Ammon's horn (tissue), 1 donor: ENCODE results near the gene PM20D1.
A peak's percentile ranks its signal among the peaks of the same experiment; 100 is the strongest.
"Not testable (repeated sequence)": the region's sequence is repeated elsewhere in the genome, so short reads cannot be mapped to it uniquely, and the experiment has no call there.

Experiments used
- DNase-seq: peaks from one replicate; pipeline ENCODE4 v3.0.0-alpha.2; 2016; ENCODE audit warnings: low spot score

The PM20D1 gene, protein sequence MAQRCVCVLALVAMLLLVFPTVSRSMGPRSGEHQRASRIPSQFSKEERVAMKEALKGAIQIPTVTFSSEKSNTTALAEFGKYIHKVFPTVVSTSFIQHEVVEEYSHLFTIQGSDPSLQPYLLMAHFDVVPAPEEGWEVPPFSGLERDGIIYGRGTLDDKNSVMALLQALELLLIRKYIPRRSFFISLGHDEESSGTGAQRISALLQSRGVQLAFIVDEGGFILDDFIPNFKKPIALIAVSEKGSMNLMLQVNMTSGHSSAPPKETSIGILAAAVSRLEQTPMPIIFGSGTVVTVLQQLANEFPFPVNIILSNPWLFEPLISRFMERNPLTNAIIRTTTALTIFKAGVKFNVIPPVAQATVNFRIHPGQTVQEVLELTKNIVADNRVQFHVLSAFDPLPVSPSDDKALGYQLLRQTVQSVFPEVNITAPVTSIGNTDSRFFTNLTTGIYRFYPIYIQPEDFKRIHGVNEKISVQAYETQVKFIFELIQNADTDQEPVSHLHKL

DNA sequence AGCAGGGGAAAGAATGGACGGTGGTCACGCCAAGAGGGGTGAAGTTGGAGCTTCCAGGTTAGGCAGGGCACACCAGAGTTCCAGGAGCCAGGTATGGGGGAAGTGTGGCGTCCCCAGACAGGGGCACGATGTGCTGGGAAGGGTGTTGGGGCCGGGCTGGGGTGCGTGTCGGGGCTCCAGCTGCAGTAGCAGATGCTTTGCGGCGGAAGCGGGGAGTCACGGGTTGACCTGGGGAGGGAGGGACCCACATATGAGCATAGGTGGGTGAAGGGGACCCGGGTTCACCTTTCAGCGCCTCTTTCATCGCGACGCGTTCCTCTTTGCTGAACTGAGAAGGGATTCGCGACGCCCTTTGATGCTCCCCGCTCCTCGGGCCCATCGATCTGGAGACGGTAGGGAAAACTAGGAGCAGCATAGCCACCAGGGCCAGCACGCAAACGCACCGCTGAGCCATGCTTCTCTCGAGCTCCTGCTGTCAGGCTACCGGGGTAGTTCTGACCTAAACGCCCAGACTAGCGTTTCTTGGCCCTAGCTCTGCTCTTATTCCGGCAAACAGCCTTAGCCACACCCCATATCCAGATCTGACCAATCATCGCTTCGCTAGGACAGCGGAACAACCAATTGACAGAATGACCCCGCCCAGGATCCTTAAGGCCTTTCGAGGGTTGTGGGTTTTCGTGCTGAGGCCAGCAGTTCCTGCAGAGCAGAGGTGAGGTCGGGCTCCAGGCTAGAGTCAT, at the start of gene PM20D1:
Gene PM20D1 (minus strand): TSS at position 514 of the 737 bp plus-strand sequence. CDS start 60 bp downstream, at position 454.
- DNase-seq = peak; percentile 94

DNA sequence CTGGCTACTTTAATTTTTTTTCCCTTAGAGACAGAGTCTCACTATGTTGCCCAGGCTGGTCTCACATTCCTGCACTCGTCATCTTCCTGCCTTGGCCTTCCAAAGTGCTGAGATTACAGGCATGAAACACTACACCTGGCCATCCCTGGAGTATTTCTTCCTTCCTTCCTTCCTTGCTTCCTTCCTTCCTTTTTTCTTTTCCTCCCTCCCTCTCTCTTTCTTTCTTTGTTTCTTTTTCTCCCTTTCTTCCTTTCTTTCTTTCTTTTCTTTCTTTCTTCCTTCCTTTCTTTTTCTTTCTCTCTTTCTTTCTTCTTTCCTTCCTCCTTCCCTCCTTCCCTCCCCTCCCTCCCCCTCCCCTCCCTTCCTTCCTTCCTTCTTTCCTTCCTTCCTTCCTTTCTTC, 46.4 kb upstream of the PM20D1 start:
- DNase-seq = no peak

DNA sequence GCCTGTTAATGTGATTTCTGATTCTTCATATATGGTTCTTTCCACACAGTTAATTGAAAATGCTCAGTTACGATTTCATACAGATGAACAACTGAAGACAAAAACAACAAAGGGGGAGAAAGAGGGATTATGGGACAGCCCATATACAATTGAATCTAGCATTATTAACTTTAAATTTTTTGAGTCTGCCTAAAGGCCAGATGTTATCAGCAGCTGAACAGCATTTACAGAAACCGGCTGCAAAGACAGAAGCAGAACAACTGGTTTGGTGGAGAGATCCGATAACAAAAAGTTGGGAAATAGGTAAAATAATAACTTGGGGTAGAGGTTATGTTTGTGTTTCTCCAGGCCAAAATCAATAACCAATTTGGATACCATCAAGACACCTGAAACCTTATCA, 44.2 kb upstream of the PM20D1 start:
- not testable (repeated sequence) for DNase-seq

DNA sequence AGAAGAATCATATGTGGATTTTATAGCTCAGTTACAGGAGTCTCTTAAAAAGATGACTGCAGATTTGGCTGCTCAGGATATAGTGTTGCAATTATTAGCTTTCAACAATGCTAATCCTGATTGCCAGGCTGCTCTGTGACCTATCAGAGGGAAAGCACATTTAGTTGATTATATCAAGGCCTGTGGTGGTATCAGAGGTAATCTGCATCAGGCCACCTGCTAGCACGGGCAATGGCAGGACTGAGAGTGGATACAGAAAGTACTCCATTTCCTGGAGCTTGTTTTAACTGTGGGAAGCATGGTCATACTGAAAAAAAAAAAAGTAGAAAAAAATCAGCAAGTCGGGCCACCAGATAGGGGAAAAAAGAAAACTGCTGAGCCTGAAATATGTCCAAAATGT, 42.2 kb upstream of the PM20D1 start:
- not testable (repeated sequence) for DNase-seq

DNA sequence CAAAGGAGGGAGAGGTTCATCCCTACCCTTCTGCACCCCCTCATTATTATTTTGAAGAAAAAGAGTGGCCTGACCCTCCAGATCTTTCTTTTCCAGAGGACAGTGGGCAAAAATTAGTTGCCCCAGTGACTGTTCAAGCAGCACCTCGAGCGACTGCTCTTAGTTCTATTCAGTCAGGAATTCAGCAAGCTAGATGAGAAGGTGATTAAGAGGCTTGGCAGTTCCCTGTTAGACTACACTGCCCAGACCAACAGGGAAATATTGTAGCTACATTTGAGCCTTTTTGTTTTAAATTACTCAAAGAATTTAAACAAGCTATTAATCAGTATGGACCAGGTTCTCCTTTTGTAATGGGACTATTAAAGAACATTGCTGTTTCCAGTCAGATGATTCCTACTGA, 41.5 kb upstream of the PM20D1 start:
- not testable (repeated sequence) for DNase-seq

DNA sequence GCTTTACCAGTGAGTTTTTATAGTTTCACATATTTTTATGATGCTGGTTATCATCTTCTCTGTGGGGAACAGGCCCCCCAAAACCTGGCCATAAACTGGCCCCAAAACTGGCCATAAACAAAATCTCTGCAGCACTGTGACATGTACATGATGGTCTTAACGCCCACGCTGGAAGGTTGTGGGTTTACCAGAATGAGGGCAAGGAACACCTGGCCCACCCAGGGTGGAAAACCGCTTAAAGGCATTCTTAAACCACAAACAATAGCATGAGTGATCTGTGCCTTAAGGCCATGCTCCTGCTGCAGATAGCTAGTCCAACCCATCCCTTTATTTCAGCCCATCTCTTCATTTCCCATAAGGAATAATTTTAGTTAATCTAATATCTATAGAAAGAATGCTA, 40.7 kb upstream of the PM20D1 start:
- DNase-seq = not testable (repeated sequence)

DNA sequence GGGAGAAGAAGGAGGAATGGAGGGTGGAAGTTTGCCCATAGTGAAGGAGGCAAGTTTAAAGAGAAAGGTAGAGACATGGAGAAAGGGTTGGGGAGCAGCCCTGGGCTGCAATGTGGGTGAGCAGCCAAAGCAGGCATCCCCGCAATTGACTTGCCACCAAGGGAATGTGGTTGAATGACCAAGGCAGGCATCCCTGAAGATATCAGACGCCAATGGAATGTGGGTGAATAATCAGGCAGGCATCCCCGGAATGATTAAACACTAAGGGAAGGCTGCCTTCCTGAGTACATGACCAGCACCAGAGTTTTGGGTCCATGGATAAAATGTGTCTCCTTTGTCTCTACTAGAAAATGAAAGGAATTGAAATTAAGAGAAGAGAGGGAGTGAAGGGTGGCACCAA, 39.8 kb upstream of the PM20D1 start:
- not testable (repeated sequence) for DNase-seq

DNA sequence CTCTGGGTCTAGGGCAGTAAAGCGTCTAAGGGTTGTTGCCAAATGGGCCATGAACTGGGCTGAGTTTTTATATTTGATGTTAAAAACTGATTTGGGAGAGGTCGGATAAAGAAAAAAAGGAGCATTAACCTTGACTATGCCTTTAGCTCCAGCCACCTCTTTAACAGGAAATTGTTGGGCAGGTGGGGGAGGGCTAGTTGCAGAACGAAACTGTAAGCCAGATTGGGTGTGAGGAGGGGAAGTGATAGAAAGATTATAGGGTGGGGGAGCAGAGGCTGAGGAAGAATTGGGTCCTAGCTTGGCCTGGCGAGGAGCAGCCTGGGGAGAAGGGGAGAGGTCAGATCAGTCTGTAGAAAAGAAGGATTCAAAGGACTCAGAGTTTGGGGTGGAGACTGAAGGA, 39.1 kb upstream of the PM20D1 start:
- not testable (repeated sequence) for DNase-seq

DNA sequence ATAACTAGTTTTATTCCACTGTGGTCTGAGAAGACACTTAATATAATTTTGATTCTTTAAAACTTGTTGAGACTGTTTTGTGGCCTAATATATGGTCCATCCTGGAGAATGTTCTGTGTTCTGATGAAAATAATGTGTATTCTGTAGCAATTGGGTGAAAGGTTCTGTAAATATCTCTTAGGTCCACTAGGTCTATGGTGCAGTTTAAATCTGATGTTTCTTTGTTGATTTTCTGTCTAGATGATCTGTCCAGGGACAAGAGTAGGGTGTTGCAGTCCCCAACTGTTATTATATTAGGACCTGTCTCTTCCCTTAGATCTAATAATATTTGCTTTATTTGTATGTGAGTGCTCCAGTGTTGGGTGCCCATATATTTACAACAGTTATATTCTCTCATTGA, 33.9 kb upstream of the PM20D1 start:
- no peak for DNase-seq

DNA sequence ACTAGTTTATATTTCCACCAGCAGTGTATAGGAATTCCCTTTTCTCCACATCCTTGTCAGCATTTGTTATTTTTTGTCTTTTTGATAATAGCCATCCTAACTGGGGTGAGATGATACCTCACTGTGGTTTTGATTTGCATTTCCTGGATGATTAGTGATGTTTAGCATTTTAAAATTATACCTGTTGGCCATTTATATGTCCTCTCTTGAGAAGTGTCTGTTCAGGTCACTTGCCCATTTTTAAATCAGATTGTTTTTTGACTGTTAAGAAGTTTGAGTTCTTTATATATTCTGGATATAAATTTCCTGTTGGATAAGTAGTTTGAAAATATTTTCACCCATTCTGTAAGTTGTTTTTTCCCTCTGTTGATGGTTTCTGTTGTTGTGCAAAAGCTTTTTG, 31.0 kb upstream of the PM20D1 start:
- DNase-seq = no peak

DNA sequence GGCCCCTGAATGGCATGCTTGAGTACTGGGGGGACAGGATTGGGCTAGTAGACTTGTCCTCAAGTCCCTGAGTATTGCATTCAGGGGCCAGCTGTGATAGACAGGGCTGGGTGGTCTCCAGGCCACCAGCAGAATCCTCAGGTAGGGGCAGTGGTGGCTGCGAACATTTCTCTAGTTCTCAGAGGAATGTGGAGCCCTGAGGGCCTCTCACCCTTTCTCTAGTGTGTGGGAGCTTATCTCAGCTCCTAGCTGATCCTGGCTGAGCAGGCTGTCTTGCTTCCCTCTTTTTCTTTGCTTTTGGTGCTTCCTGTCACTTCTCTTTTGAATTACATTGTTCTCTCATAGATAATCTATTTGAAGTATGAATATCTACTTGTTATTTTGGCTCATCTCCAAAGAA, 30.0 kb upstream of the PM20D1 start:
- no peak for DNase-seq

DNA sequence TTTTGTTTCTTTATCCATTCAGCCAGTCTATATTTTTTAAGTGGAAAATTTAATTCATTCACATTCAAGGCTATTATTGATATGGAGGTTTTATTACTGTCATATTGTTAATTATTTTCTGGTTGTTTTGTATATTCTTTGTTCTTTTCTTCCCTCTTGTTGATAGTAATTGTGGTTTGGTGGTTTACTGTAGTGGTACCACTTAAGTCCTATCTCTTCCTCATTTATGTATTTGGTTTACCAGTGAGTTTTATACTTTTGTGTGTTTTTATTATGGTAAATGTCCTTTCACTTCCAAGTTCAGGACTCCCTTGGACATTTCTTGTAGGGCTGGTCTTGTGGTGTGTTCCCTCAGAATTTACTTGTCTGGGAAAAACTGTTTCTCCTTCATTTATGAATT, 28.1 kb upstream of the PM20D1 start:
- DNase-seq = no peak

DNA sequence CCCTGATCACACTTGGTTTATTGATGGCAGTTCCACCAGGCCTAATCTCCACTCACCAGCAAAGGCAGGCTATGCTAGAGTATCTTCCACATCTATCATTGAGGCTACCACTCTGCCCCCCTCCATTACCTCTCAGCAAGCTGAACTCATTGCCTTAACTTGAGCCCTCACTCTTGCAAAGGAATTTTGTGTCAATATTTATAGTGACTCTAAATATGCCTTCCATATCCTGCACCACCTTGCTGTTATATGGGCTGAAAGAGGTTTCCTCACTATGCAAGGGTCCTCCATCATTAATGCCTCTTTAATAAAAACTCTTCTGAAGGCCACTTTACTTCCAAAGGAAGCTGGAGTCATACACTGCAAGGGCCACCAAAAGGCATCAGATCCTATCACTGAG, 23.2 kb upstream of the PM20D1 start:
- DNase-seq = not testable (repeated sequence)

DNA sequence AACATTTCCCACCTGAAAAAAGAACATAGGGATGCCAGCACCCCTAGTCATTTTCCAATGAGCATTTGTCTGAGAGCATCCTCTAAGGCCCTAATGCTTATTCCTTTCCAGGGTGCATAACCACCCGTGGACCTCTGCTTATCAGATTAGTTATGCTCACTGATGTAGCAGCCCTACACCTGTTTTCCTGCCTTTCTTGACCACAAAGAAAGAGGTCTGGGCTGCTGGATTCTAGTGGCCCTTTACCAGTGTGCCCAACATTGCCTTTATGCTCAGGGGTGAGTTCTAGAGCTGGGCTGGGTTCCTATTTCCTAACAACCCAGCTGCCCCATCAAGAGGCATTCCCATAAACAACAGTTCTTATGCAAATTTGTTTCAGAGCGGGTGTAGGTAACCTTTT, 20.3 kb upstream of the PM20D1 start:
- DNase-seq = no peak

DNA sequence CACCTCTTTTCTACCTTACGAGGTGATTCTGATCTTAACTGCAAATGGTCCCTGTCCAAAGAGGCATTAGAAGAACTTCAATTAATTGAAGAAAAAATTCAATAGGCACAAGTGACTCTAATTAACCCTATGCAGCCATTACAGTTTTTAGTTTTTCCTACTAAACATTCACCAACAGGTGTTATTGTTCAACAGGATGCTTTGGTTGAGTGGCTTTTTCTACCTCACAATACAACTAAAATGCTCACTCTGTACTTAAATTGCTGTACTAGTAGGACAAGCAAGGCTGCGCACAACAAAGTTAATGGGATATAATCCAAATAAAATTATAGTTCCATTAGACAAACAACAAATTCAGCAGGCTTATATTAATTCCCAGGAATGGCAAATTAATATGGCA, 11.6 kb upstream of the PM20D1 start:
- no peak for DNase-seq

DNA sequence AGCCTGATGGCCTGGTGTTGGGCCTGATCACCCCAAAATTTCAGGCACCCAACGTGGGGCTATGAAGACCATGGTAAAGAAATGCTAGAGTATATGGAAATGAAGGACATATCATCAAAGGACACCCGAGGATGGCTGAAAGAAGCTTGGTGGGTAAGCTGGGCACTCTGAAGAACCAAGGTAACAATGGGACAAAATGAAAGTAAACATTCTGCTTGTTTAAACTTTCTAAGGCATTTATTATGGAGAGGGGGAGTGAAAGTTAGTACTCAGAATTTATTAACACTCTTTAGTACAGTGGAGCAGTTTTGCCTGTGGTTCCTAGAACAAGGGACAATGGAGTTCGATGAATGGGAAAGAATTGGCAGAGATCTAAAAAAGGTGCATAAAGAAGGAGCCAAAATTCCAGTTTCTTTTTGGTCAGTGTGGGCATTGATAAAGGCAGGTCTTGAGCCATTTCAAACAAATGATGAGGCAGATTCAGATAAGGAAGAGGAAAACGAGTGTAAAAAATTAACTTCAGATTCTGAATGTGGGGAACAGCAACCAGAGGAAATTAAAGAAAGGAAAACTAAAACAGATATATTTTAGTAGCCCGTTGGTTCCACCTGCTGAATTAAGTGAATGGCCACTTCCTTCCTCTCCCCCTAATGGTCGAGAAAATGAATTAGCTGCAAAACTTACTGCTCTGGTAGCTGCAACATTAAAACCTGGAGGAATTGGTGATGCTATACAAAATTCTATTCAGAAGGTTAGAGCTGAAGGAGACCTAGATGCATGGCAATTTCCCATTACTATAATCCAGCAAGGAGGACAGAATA, 8.4 kb upstream of the PM20D1 start:
- no peak for DNase-seq

DNA sequence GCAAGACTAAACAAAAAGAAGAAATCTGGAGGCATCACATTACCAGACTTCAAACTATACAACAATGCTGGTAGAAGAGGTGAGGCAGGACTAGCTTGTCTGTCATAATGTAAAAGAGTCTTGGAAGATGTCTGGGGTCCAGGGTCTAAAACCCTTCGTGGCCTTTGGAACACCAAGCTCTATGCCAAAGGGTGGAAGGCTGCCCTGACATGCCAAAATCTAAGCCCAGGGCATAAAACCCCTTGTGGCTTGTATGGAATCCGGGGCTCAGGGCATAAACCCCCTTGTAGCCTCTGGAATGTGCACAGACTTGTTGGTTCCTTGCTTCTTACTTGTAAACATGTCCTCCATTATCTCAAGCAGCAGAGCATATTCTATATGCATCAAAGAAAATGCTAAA, 7.6 kb upstream of the PM20D1 start:
- DNase-seq = not testable (repeated sequence)

DNA sequence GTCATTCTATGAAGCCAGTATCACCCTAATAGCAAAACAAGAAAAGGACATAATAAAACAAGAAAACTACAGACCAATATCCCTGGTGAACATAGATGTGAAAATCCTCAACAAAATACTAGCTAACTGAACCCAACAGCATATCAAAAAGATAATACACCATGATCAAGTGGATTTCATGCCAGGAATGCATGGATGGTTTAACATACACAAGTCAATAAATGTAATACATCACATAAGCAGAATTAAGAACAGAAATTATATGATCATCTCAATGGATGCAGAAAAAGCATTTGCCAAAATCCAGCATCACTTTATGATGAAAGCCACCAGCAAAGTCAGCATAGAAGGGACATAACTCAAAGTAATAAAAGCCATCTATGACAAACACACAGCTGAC, 6.5 kb upstream of the PM20D1 start:
- DNase-seq = no peak

DNA sequence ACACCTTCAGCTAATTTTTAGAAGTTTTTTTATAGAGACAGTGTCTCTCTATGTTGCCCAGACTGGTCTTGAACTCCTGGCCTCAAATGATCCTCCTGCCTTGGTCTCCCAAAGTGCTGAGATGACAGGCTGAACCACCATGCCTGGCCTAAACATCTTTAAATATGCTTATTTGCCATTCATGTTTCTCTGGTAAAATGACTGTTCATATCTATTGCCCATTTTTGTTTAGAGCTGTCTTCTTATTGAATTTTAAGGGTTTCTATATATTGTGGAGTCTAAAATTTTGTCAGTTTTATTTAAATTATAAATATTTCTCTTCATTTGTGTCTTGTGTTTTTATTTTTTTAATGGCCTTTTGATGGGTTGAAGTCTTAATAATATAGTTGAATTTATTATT, 3.0 kb upstream of the PM20D1 start:
- DNase-seq = no peak

DNA sequence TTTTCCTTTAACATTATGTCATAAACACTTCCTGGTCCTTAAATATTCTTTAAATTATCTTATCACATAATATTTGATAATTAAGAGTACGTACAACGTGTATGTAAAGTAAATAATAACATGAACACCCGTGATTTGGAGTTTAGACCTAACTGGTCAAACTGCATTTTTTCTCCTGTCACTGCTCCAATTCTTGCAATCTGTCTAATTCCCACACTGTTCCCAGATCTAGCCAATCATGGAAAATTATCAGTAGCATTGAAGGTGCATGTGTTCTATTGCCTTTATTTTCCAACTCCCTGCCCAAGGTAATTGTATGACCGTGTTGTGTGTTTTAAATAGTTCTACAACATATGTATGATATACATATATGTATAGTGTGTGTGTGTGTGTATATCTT, 2.1 kb upstream of the PM20D1 start:
- no peak for DNase-seq

DNA sequence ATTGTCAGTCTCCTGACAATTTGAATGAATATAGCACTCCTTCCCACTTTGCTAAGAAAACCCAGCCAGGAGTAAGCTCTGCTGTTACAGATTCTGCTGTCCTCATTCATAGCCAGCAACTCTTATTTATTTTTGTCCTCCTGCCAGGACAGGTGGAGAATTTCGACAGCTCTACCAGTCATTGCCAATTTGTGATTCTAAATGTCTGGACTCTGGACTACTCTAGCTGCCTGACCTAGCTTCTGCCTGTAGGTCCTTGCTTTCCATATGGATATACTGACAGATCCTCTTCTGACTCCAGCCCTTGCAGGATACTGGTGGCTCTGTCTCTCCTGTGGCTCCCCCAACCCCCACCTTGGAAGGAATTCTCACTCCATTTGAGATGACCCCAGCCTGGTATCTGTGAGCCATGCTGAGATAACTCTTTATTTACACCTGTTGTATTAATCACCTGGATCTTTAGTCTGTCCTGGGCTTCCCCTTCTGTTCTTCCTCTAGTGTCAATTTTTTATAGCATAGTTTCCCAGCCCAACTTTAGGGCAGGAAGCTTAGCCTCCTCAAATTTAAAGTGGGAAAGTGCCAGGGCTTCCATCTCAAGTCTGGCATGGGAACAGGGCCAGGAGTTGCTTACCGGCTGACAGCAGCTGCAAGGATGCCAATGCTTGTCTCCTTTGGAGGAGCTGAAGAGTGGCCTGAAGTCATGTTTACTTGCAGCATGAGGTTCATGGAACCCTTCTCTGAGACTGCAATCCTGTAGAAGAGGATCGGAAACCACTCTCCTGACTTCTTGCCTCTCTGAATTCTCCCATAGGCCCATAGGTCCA, 6.7 kb downstream of the PM20D1 start:
- no peak for DNase-seq

DNA sequence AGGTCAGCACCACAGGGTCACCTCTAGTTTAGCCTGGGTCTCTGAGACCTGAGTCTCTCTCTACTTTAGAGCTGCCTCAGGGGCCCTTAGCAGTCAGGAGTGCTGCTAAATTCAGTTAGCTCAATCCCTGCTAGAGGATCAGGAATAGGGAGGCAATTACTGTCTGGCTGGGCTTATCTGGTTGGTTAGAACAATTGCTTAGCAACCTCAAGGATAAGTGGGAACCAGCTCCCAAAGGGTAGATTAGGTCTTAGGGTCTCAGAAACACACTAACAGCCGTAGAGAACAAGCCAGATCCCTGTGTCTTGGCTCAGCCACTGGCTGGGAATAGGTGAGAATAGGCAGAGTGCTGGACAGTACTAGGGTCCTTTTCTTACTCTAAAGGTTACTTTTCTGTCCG, 7.7 kb downstream of the PM20D1 start:
- DNase-seq = no peak
